ENCODE measurements around the gene WDR73. TPM values are rescaled to one million over a fixed set of nuclear protein-coding genes. Genes with fewer than 3 reads are reported as not detected.

Gene WDR73
- total and polyA plus RNA-seq, 2 of the 4 experiments (the other 2 are of a cell fraction) = 21.5 to 25.5 TPM

- Histone ChIP-seq H2AK9ac (replicated peaks; ENCODE audit: low read depth, low read length, poor library complexity) (no peak overlapping the region), H4K5ac (ENCODE audit: low read depth, low read length) (no peak overlapping the region), H4K8ac (ENCODE audit: low read depth in 2 of 2, low read length in 2 of 2) (no peak overlapping the region), H3K9me1 (ENCODE audit: insufficient read depth, low read length) (peaks cover 16% of the 10 kb centered on the region), H2BK15ac (ENCODE audit: low read depth, low read length) (no peak overlapping the region), H2BK120ac (ENCODE audit: low read depth, low read length) (no peak overlapping the region), H4K91ac (ENCODE audit: insufficient read depth, low read depth, low read length) (no peak overlapping the region), H3K23ac (ENCODE audit: low read depth, low read length) (no peak overlapping the region), H4K20me1 (ENCODE audit: insufficient read depth, low read length) (0 out of 2 replicates have a peak, but pooled peaks cover under 1% of the 10 kb centered on the region), H3K4me1 (ENCODE audit: control insufficient read depth, insufficient read depth, low read length) (peaks cover 11% of the 10 kb centered on the region), H2BK5ac (ENCODE audit: low read depth, low read length, poor library complexity, severe bottlenecking) (no peak overlapping the region), H3K79me1 (ENCODE audit: low read depth in 1 of 2, low read length in 2 of 2) (peaks cover 13 to 21% of the 10 kb centered on the region in 2 experiments; a peak in 3 of 4 replicates), H3K9me3 (ENCODE audit: control insufficient read depth, insufficient read depth, low read length) (no peaks in the 10 kb centered on the region), H2AFZ (replicated peaks; ENCODE audit: low read length, poor library complexity) (no peak overlapping the region), H2AK5ac (ENCODE audit: low read depth, low read length) (no peak overlapping the region), H3K4ac (ENCODE audit: low read depth, low read length) (no peak overlapping the region), H3K14ac (replicated peaks; ENCODE audit: low read depth, low read length) (no peak overlapping the region), H3K27me3 (ENCODE audit: control insufficient read depth, insufficient read depth, low read length) (no peaks in the 10 kb centered on the region), H3K56ac (ENCODE audit: extremely low read depth, insufficient read depth, low read length) (no peak overlapping the region), H3K4me3 (ENCODE audit: insufficient read depth, low read depth, low read length) (no peak overlapping the region), H3K27ac (ENCODE audit: insufficient read depth, low read length) (no peak overlapping the region), H3K9ac (ENCODE audit: low read depth, low read length) (no peak overlapping the region), H3K18ac (ENCODE audit: low read depth, low read length) (no peak overlapping the region), H3K36me3 (ENCODE audit: control insufficient read depth, insufficient read depth, low read length) (peaks cover 3% of the 10 kb centered on the region), H3K4me2 (ENCODE audit: low read depth, low read length) (no peak overlapping the region), H2BK20ac (ENCODE audit: low read depth, low read length) (no peak overlapping the region)
- WGBS, 2 experiments (ENCODE audit: extremely low coverage in 2 of 2, insufficient read length in 1 of 2) = no CpG with 5 or more reads among the region's 9 CpGs
- dilution Hi-C loops (cut with HindIII; ENCODE audit: low sequenced_read_pairs, unreplicated experiment) (no loop called here), intact Hi-C loops (cut with micrococcal nuclease) (no loop called here), in situ Hi-C loops (cut with MboI; ENCODE audit: low sequenced_read_pairs) (no loop called here)
- TF ChIP-seq SMC3 (IDR thresholded peaks at IDR 0.05; ENCODE audit: low read depth, low read length) (no peak), POLR2A (IDR thresholded peaks at IDR 0.05; ENCODE audit: low read depth, low read length) (no peak), MXI1 (IDR thresholded peaks at IDR 0.05; ENCODE audit: borderline replicate concordance, low read depth, low read length) (no peak), NFE2L2 (IDR thresholded peaks at IDR 0.05; ENCODE audit: low read depth, low read length) (no peak), BHLHE40 (IDR thresholded peaks at IDR 0.05; ENCODE audit: low read depth, low read length) (no peak), CTCF (conservative IDR thresholded peaks at IDR 0.05; ENCODE audit: low read depth, low read length) (no peak), ELK1 (IDR thresholded peaks at IDR 0.05; ENCODE audit: borderline replicate concordance, low read depth, low read length) (no peak)
- TF ChIP-seq, protein P1, sequence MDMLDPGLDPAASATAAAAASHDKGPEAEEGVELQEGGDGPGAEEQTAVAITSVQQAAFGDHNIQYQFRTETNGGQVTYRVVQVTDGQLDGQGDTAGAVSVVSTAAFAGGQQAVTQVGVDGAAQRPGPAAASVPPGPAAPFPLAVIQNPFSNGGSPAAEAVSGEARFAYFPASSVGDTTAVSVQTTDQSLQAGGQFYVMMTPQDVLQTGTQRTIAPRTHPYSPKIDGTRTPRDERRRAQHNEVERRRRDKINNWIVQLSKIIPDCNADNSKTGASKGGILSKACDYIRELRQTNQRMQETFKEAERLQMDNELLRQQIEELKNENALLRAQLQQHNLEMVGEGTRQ (IDR thresholded peaks at IDR 0.05; ENCODE audit: low read depth, low read length) = no peak
- POLR2A ChIA-PET (ENCODE audit: unreplicated experiment) = no interaction called here
- ATAC-seq (ENCODE audit: low read depth) (no peak), DNase-seq (no peak)
- CTCF ChIA-PET = interaction anchor here (0.6 kb wide), 1 partner anchor 200 kb away, joined by 7 read pairs; no protein-coding TSS in a partner anchor
- no TSS peak for BruUV-seq (replicated peaks)
These were observed 25.1 kb downstream of the WDR73 start for GRCh38 chr15:84629033-84629432.
